Ishikawa (cell line): ENCODE results near the gene IBSP.

ENCODE experiments used
- CEBPB ChIP-seq: IDR thresholded peaks from 2 replicates; pipeline ENCODE4 v1.6.1; 2012
- EP300 ChIP-seq: IDR thresholded peaks from 2 replicates; pipeline ENCODE4 v1.6.1; 2012; ENCODE audit warnings: borderline replicate concordance
- FOXM1 ChIP-seq: IDR thresholded peaks from 2 replicates; pipeline ENCODE4 v1.6.1; 2012; ENCODE audit warnings: low read depth, borderline replicate concordance
- RAD21 ChIP-seq: IDR thresholded peaks from 2 replicates; pipeline ENCODE4 v1.6.1; 2012; ENCODE audit warnings: low read depth
- YY1 ChIP-seq: IDR thresholded peaks from 2 replicates; pipeline ENCODE4 v1.6.1; 2012; ENCODE audit warnings: low read depth
- TF ChIP-seq, protein P1 (sequence below): IDR thresholded peaks from 2 replicates; pipeline ENCODE4 v1.6.1; 2012
- TF ChIP-seq, protein P2 (sequence below): IDR thresholded peaks from 2 replicates; pipeline ENCODE4 v1.6.1; 2012; ENCODE audit warnings: low read depth, mild to moderate bottlenecking

DNA sequence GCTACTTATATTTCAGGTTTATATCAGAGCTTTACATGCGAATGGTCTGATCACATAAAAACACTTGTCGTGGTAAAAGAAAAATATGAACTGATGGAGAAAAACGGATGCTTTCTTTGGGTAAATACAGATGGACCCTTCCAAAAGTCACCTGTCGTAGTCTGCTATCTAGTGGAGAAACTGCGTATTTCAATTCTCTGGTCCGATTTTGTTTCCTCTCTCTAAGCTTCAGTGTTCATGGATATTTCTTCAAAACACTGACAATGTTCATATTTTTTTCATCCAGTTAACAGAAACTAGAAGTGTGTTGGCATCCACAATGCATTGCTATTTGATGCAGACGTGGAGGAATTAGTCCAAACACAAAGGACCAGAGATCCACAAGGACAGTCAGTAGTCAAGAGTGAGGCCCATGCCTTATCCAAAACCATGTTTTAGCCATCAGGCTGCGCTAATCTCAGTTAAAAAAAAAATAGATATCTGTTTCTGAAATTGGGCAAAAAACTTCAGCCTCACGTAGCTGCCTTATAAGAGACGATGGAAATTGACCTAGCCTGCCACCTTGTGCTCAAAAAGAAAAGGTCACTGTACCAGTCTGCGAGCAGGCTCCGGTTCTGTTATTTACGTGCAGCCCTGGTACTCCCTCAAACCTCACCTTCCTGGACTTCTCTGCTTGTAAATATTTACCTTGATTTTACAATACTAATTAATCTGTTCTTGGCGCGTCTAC is 49.4 kb downstream of the IBSP start:
- no peak for TF ChIP-seq FOXM1
- TF ChIP-seq EP300: no peak
- TF ChIP-seq, protein P1, sequence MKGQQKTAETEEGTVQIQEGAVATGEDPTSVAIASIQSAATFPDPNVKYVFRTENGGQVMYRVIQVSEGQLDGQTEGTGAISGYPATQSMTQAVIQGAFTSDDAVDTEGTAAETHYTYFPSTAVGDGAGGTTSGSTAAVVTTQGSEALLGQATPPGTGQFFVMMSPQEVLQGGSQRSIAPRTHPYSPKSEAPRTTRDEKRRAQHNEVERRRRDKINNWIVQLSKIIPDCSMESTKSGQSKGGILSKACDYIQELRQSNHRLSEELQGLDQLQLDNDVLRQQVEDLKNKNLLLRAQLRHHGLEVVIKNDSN: no peak
- no peak for TF ChIP-seq YY1
- no peak for TF ChIP-seq CEBPB
- TF ChIP-seq, protein P2, sequence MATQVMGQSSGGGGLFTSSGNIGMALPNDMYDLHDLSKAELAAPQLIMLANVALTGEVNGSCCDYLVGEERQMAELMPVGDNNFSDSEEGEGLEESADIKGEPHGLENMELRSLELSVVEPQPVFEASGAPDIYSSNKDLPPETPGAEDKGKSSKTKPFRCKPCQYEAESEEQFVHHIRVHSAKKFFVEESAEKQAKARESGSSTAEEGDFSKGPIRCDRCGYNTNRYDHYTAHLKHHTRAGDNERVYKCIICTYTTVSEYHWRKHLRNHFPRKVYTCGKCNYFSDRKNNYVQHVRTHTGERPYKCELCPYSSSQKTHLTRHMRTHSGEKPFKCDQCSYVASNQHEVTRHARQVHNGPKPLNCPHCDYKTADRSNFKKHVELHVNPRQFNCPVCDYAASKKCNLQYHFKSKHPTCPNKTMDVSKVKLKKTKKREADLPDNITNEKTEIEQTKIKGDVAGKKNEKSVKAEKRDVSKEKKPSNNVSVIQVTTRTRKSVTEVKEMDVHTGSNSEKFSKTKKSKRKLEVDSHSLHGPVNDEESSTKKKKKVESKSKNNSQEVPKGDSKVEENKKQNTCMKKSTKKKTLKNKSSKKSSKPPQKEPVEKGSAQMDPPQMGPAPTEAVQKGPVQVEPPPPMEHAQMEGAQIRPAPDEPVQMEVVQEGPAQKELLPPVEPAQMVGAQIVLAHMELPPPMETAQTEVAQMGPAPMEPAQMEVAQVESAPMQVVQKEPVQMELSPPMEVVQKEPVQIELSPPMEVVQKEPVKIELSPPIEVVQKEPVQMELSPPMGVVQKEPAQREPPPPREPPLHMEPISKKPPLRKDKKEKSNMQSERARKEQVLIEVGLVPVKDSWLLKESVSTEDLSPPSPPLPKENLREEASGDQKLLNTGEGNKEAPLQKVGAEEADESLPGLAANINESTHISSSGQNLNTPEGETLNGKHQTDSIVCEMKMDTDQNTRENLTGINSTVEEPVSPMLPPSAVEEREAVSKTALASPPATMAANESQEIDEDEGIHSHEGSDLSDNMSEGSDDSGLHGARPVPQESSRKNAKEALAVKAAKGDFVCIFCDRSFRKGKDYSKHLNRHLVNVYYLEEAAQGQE: no peak
- TF ChIP-seq RAD21: peak; percentile 67
